GM18498 (cell line): ENCODE results near the gene IGF2BP1.

Experiments used
- ATAC-seq: cut with Tn5 transposase; IDR thresholded peaks from one replicate; pipeline ENCODE4 v1.9.1; 2021; ENCODE audit warnings: mild to moderate bottlenecking, moderate library complexity; ENCODE audit not compliant: unreplicated experiment

Gene IGF2BP1

GRCh38 chr17:48997103-48997826, at the start of gene IGF2BP1:
Gene IGF2BP1 (plus strand): TSS chr17:48997385. CDS start chr17:48997746, 361 bp downstream.
- no peak for ATAC-seq

- no peak for ATAC-seq
These were observed 45.6 kb upstream of the IGF2BP1 start for GRCh38 chr17:48951572-48951971.

GRCh38 chr17:48952904-48953303, 44.3 kb upstream of the IGF2BP1 start:
- no peak for ATAC-seq

- ATAC-seq, result no peak
These were observed 42.9 kb upstream of the IGF2BP1 start for GRCh38 chr17:48954300-48954755.

- no peak for ATAC-seq
These were observed 36.2 kb upstream of the IGF2BP1 start for GRCh38 chr17:48960834-48961515.

GRCh38 chr17:48961516-48962233, 35.5 kb upstream of the IGF2BP1 start:
- ATAC-seq, result no peak

- no peak for ATAC-seq
These were observed 27.0 kb upstream of the IGF2BP1 start for GRCh38 chr17:48970224-48970623.

GRCh38 chr17:48970865-48971687, 26.1 kb upstream of the IGF2BP1 start:
- ATAC-seq, result no peak

GRCh38 chr17:48972749-48973097, 24.5 kb upstream of the IGF2BP1 start:
- no peak for ATAC-seq

GRCh38 chr17:48973806-48974205, 23.4 kb upstream of the IGF2BP1 start:
- ATAC-seq, result no peak

- no peak for ATAC-seq
These were observed 15.2 kb upstream of the IGF2BP1 start for GRCh38 chr17:48981927-48982539.

GRCh38 chr17:48985436-48986245, 11.5 kb upstream of the IGF2BP1 start:
- no peak for ATAC-seq

GRCh38 chr17:48989100-48989499, 8.1 kb upstream of the IGF2BP1 start:
- ATAC-seq, result no peak

GRCh38 chr17:48990882-48991357, 6.3 kb upstream of the IGF2BP1 start:
- ATAC-seq, result no peak

GRCh38 chr17:48992444-48992843, 4.7 kb upstream of the IGF2BP1 start:
- ATAC-seq, result no peak

GRCh38 chr17:48993305-48993704, 3.9 kb upstream of the IGF2BP1 start:
- ATAC-seq, result no peak

GRCh38 chr17:48993951-48994350, 3.2 kb upstream of the IGF2BP1 start:
- no peak for ATAC-seq

- no peak for ATAC-seq
These were observed 2.5 kb upstream of the IGF2BP1 start for GRCh38 chr17:48994549-48995303.
